Panc1 (cell line): Measurements from ENCODE around the gene ARHGAP32. TPM values are rescaled to one million over a fixed set of nuclear protein-coding genes. Genes with fewer than 3 reads are reported as not detected.

Experiments used
- ATAC-seq: fragments of 200-7000 bp; cut with Tn5 transposase; 2 replicates; pipeline ENCODE4 v1.9.1; 2020; ENCODE audit warnings: mild to moderate bottlenecking, moderate library complexity
- BruUV-seq: library from RNA; stranded (reverse); fragments of 400-500 nt; replicated peaks from 2 replicates; lab custom pipeline; 2021; lab: Mats Ljungman, UMichigan
- CTCF ChIA-PET: fragments of 300-600 bp; sonication (Branson Sonifier 250); formaldehyde crosslinking; loops from one replicate; lab custom pipeline; 2022; ENCODE audit warnings: antibody characterized with exemption; lab: Charles Lee
- POLR2A ChIA-PET: fragments of 300-600 bp; sonication (Branson Sonifier 250); formaldehyde crosslinking; loops from one replicate; lab custom pipeline; 2022; ENCODE audit warnings: antibody characterized with exemption; lab: Charles Lee
- DNase-seq: peaks from one replicate; pipeline ENCODE4 v3.0.0-alpha.2; 2010; ENCODE audit warnings: low read depth, low spot score
- H3K27ac ChIP-seq: 2 replicates; pipeline ENCODE4 v1.5.1; 2011; ENCODE audit warnings: mild to moderate bottlenecking, low read length, inconsistent platforms
- H3K27me3 ChIP-seq: fragments of 200-500 bp; sonication (Bioruptor generic); 2 replicates; pipeline ENCODE4 v1.6.0; 2014; ENCODE audit warnings: low read length, inconsistent platforms; ENCODE audit not compliant: control insufficient read depth, insufficient read depth
- H3K36me3 ChIP-seq: fragments of 200-500 bp; sonication (Bioruptor generic); 2 replicates; pipeline ENCODE4 v1.5.1; 2014; ENCODE audit warnings: inconsistent platforms, mild to moderate bottlenecking, low read length, moderate library complexity; ENCODE audit not compliant: control insufficient read depth, insufficient read depth
- H3K4me1 ChIP-seq: 2 replicates; pipeline ENCODE4 v1.5.1; 2011; ENCODE audit warnings: inconsistent platforms, mild to moderate bottlenecking, low read length, moderate library complexity; ENCODE audit not compliant: control insufficient read depth, insufficient read depth
- H3K4me3 ChIP-seq, 2 experiments: 2 replicates each; pipeline ENCODE4 v1.5.1; 2011 to 2012; ENCODE audit warnings: low read depth in 2 of 2, low read length in 2 of 2, mild to moderate bottlenecking in 2 of 2, inconsistent platforms in 1 of 2, moderate library complexity in 1 of 2
- H3K9me3 ChIP-seq: fragments of 200-500 bp; sonication (Bioruptor generic); 2 replicates; pipeline ENCODE4 v1.5.1; 2014; ENCODE audit warnings: low read depth, mild to moderate bottlenecking, inconsistent platforms, low read length, moderate library complexity; ENCODE audit not compliant: control insufficient read depth, insufficient read depth
- CTCF ChIP-seq: fragments of 450-650 bp; IDR thresholded peaks from 2 replicates; pipeline ENCODE4 v1.5.1; 2017; ENCODE audit warnings: mild to moderate bottlenecking
- POLR2AphosphoS5 ChIP-seq: IDR thresholded peaks from 2 replicates; pipeline ENCODE4 v1.6.1; 2012; ENCODE audit warnings: mild to moderate bottlenecking, low read depth, low read length, moderate library complexity
- REST ChIP-seq, 2 experiments: IDR thresholded peaks; 2 replicates each; pipeline ENCODE4 v1.6.1; 2011 to 2012; ENCODE audit warnings: low read depth in 2 of 2, control low read depth in 1 of 2, low read length in 1 of 2, mild to moderate bottlenecking in 1 of 2, moderate library complexity in 1 of 2; ENCODE audit not compliant: insufficient read depth in 1 of 2
- SIN3A ChIP-seq: IDR thresholded peaks from 2 replicates; pipeline ENCODE4 v1.6.1; 2012; ENCODE audit warnings: low read depth, mild to moderate bottlenecking, low read length, moderate library complexity, borderline replicate concordance; ENCODE audit not compliant: insufficient read depth
- TCF7L2 ChIP-seq: IDR thresholded peaks from 2 replicates; pipeline ENCODE4 v1.6.1; 2011; ENCODE audit warnings: mild to moderate bottlenecking, low read depth, low read length, inconsistent platforms
- in situ Hi-C: cut with HindIII; loops from 2 replicates; pipeline ENCODE4 v1.10.0; 2016; ENCODE audit warnings: low sequenced_read_pairs, low pct_unique_long_range_greater_than_20kb
- intact Hi-C: fragments of 100-400 bp; cut with micrococcal nuclease; formaldehyde crosslinking; loops from one replicate; pipeline ENCODE4 v1.10.0; 2022; ENCODE audit not compliant: unreplicated experiment
- total RNA-seq: library from RNA; stranded (reverse); gene quantifications from one replicate; pipeline ENCODE4 v1.2.1, GENCODE V29; 2021; ENCODE audit not compliant: unreplicated experiment

ARHGAP32 gene
- total RNA-seq, 1 experiment from 2014 or later: 44.6 TPM

- Histone ChIP-seq H3K4me1 (no peaks in the 10 kb centered on the region), H3K27me3 (no peaks in the 10 kb centered on the region), H3K36me3 (no peaks in the 10 kb centered on the region), H3K4me3 (no peak overlapping the region), H3K9me3 (peaks cover 27% of the 10 kb centered on the region; the same call in 1 of the 2 replicates), H3K27ac (no peak overlapping the region)
- CTCF ChIA-PET: no interaction called here
- intact Hi-C loops: loop anchor here (5.0 kb wide), 1 partner anchor 107 kb away; no protein-coding TSS in a partner anchor
- POLR2A ChIA-PET: no interaction called here
- BruUV-seq: no TSS peak
- in situ Hi-C loops: no loop called here
- DNase-seq (no peak), ATAC-seq (0 out of 2 replicates have a peak, but pooled peaks have one; percentile 21)
- no peak for TF ChIP-seq TCF7L2
- no peak for TF ChIP-seq CTCF
- TF ChIP-seq SIN3A: no peak
- no peak for TF ChIP-seq REST (IDR thresholded peaks at IDR 0.05; ENCODE audit: insufficient read depth in 1 of 2, low read depth in 2 of 2, low read length in 1 of 2)
- TF ChIP-seq POLR2AphosphoS5: no peak
Measured at GRCh38 chr11:129225190-129225589, 33.1 kb upstream of the ARHGAP32 start.

- peaks cover 27% of the 10 kb centered on the region; the same call in 1 of the 2 replicates for H3K9me3 ChIP-seq
- no peak for DNase-seq
- CTCF ChIA-PET: no interaction called here
- in situ Hi-C loops: no loop called here
- H3K4me1 ChIP-seq: no peaks in the 10 kb centered on the region
- BruUV-seq: no TSS peak
- no peak overlapping the region for H3K27ac ChIP-seq
- POLR2A ChIA-PET: no interaction called here
- no peaks in the 10 kb centered on the region for H3K27me3 ChIP-seq
- ATAC-seq: no peak
- TF ChIP-seq TCF7L2 (no peak), CTCF (no peak), SIN3A (no peak), REST (IDR thresholded peaks at IDR 0.05; ENCODE audit: insufficient read depth in 1 of 2, low read depth in 2 of 2, low read length in 1 of 2) (no peak), POLR2AphosphoS5 (no peak)
- H3K36me3 ChIP-seq: no peaks in the 10 kb centered on the region
- intact Hi-C loops: no loop called here
- H3K4me3 ChIP-seq: no peak overlapping the region
Measured at GRCh38 chr11:129224538-129224937, 32.4 kb upstream of the ARHGAP32 start.
